Activated CD8-positive, alpha-beta T cell treated with anti-CD3 and anti-CD28 coated beads for 36 hours (primary cell): ENCODE measurements around the gene ITGB2. TPM values are rescaled to one million over a fixed set of nuclear protein-coding genes. Genes with fewer than 3 reads are reported as not detected.

ENCODE experiments used
- ATAC-seq: fragments of 200-7000 bp; cut with Tn5 transposase; one replicate; pipeline ENCODE4 v1.10.0; 2021; ENCODE audit warnings: mild to moderate bottlenecking, moderate library complexity
- CTCF ChIA-PET: fragments of 350-600 bp; sonication (Branson Sonifier 250); formaldehyde crosslinking; loops from one replicate; lab custom pipeline; 2021; ENCODE audit warnings: antibody characterized with exemption; lab: Charles Lee
- POLR2A ChIA-PET: fragments of 350-600 bp; sonication (Branson Sonifier 250); formaldehyde crosslinking; loops from one replicate; lab custom pipeline; 2021; ENCODE audit warnings: antibody characterized with exemption; lab: Charles Lee
- DNase-seq: peaks from one replicate; pipeline ENCODE4 v3.0.0-alpha.2; 2020
- H3K27ac Mint-ChIP-seq: one replicate; pipeline ENCODE4 v1.8.0; 2021; ENCODE audit warnings: mild to moderate bottlenecking, mixed read lengths
- H3K27me3 Mint-ChIP-seq: one replicate; pipeline ENCODE4 v1.8.0; 2021; ENCODE audit warnings: mixed read lengths
- H3K36me3 Mint-ChIP-seq: one replicate; pipeline ENCODE4 v1.8.0; 2021; ENCODE audit warnings: low read depth, mixed read lengths
- H3K4me1 Mint-ChIP-seq: one replicate; pipeline ENCODE4 v1.8.0; 2021; ENCODE audit warnings: low read depth, mixed read lengths
- H3K4me3 Mint-ChIP-seq: one replicate; pipeline ENCODE4 v1.8.0; 2021; ENCODE audit warnings: mild to moderate bottlenecking, moderate library complexity, mixed read lengths
- H3K9me3 Mint-ChIP-seq: one replicate; pipeline ENCODE4 v1.8.0; 2021; ENCODE audit warnings: mixed read lengths
- intact Hi-C: fragments of 100-400 bp; cut with micrococcal nuclease; formaldehyde crosslinking; loops from one replicate; pipeline ENCODE4 v1.10.0; 2022
- total RNA-seq, 2 experiments: library from RNA; stranded (reverse); gene quantifications; one replicate each; pipeline ENCODE4 v1.2.3, GENCODE V29; 2021
- TF ChIP-seq, protein P1 (sequence below): fragments of 200-600 bp; IDR thresholded peaks from one replicate; pipeline ENCODE4 v1.8.0; 2022; ENCODE audit warnings: antibody characterized with exemption, mild to moderate bottlenecking

ITGB2 gene
- total RNA-seq, 2 experiments from 2014 or later: 340 to 343 TPM

DNA sequence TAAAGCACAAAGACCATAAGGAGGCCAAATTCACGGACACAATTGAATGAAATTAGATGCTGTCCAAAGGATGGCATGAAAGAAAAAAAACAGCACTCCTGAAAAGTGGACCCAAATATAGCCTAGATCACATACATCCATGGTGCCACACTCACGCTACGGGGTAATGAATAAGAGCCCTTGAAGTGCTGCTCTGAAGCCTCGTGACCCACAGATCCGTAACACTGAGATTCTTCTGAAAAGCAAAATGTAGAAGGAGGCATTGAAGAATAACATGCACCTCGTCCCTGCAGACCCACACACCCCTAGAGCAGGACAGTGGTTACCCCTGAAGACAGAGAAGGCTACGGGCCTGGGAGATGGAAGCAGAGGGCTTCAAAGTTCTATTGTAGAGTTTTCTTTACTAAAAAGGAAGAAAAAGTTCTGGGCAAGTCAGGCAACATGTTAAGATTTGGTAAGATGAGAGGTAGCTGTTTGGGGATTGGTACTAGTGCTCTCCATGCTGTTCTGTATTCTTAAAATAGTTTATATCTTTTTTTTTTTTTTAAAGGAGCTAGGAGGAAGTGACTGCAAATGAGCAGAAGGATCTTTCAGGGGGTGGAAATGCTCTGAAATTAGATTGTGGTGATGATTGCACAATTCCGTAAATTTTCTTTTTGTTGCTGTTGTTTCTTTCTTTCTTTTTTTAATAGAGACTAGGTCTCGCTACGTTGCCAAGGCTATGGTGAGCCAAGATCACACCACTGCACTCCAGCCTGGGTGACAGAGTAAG lies 4.1 kb upstream of the ITGB2 start:
- peaks cover 71% of the 10 kb centered on the region for H3K4me1 Mint-ChIP-seq
- H3K36me3 Mint-ChIP-seq: peaks cover 50% of the 10 kb centered on the region
- peak overlapping the region; percentile 100 for H3K4me3 Mint-ChIP-seq
- H3K27me3 Mint-ChIP-seq: no peaks in the 10 kb centered on the region
- peak overlapping the region; percentile 96 for H3K27ac Mint-ChIP-seq
- intact Hi-C loops: loop anchor here (5.0 to 10.0 kb wide), 2 partner anchors 32 to 50 kb away; partner anchors contain the start of gene PTTG1IP
- DNase-seq (no peak), ATAC-seq (no peak)
- H3K9me3 Mint-ChIP-seq: no peaks in the 10 kb centered on the region
- ChIA-PET CTCF (no interaction called here), POLR2A (interaction anchor here (4.6 kb wide), 1 partner anchor 11 kb away, joined by 34 read pairs; no protein-coding TSS in a partner anchor)
- TF ChIP-seq, protein P1, sequence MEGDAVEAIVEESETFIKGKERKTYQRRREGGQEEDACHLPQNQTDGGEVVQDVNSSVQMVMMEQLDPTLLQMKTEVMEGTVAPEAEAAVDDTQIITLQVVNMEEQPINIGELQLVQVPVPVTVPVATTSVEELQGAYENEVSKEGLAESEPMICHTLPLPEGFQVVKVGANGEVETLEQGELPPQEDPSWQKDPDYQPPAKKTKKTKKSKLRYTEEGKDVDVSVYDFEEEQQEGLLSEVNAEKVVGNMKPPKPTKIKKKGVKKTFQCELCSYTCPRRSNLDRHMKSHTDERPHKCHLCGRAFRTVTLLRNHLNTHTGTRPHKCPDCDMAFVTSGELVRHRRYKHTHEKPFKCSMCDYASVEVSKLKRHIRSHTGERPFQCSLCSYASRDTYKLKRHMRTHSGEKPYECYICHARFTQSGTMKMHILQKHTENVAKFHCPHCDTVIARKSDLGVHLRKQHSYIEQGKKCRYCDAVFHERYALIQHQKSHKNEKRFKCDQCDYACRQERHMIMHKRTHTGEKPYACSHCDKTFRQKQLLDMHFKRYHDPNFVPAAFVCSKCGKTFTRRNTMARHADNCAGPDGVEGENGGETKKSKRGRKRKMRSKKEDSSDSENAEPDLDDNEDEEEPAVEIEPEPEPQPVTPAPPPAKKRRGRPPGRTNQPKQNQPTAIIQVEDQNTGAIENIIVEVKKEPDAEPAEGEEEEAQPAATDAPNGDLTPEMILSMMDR: no peak

DNA sequence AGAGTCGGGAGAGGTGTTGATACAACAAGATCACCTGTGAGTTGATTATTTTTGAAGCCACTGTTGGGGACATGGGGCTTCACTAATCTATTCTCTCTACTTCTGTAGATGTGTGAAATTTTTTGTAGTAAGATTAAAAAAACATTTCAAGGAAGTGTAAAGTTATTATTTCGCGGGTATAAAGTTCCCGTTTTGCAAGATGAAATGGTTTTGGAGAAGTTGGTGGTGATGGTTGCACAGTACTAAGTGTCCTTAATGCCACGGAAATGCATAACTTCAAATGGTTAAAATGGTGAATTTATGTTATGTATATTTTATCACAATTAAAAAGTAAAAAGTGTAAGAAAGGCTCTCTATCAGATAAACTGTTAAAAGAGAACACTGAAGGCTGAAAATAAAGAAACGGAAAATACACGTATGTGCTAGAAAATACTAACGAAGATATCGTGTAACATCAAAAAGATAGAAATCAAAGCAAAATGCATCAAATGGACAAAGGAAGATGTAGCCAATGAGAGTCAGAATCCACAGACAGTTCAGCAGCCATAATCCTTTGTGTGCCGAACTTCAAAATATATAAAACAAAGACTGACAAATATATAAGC lies 2.9 kb upstream of the ITGB2 start:
- DNase-seq (no peak), ATAC-seq (no peak)
- CTCF ChIA-PET: no interaction called here
- H3K9me3 Mint-ChIP-seq: no peaks in the 10 kb centered on the region
- peak overlapping the region; percentile 100 for H3K4me3 Mint-ChIP-seq
- H3K27ac Mint-ChIP-seq: peak overlapping the region; percentile 96
- peaks cover 59% of the 10 kb centered on the region for H3K36me3 Mint-ChIP-seq
- peaks cover 62% of the 10 kb centered on the region for H3K4me1 Mint-ChIP-seq
- TF ChIP-seq, protein P1: no peak
- no peaks in the 10 kb centered on the region for H3K27me3 Mint-ChIP-seq
- POLR2A ChIA-PET: interaction anchor here (0.6 kb wide), 1 partner anchor 307 kb away, joined by 3 read pairs; no protein-coding TSS in a partner anchor
- intact Hi-C loops: loop anchor here (10.0 kb wide), 1 partner anchor 49 kb away; the partner anchor contains the start of gene PTTG1IP

DNA sequence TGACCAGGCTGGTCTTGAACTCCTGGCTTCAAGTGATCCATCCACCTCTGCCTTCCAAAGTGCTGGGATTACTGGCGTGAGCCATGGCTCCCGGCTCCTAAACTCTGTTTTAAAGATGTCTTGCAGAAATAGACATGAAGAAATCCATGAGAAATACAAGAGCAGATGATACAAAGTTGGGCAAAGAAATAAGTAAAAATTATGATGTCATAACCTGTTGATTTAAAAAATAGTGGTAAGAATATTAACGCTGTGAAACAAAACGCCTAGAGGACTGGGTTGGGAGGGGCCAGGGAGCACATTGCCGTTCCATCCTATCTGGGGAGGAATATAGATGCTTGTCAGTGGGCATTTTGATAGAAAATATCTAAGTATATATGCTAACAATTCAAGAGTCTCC lies 1.2 kb upstream of the ITGB2 start:
- CTCF ChIA-PET: no interaction called here
- ATAC-seq: no peak
- Mint-ChIP-seq H3K9me3 (no peaks in the 10 kb centered on the region), H3K4me1 (peaks cover 63% of the 10 kb centered on the region), H3K4me3 (peak overlapping the region; percentile 100), H3K36me3 (peaks cover 75% of the 10 kb centered on the region), H3K27ac (peak overlapping the region; percentile 89), H3K27me3 (no peaks in the 10 kb centered on the region)
- TF ChIP-seq, protein P1: no peak
- intact Hi-C loops: loop anchor here (10.0 kb wide), 1 partner anchor 47 kb away; the partner anchor contains the start of gene PTTG1IP
- POLR2A ChIA-PET: interaction anchor here (3.4 kb wide), 1 partner anchor 10 kb away, joined by 23 read pairs; no protein-coding TSS in a partner anchor
- DNase-seq: no peak

DNA sequence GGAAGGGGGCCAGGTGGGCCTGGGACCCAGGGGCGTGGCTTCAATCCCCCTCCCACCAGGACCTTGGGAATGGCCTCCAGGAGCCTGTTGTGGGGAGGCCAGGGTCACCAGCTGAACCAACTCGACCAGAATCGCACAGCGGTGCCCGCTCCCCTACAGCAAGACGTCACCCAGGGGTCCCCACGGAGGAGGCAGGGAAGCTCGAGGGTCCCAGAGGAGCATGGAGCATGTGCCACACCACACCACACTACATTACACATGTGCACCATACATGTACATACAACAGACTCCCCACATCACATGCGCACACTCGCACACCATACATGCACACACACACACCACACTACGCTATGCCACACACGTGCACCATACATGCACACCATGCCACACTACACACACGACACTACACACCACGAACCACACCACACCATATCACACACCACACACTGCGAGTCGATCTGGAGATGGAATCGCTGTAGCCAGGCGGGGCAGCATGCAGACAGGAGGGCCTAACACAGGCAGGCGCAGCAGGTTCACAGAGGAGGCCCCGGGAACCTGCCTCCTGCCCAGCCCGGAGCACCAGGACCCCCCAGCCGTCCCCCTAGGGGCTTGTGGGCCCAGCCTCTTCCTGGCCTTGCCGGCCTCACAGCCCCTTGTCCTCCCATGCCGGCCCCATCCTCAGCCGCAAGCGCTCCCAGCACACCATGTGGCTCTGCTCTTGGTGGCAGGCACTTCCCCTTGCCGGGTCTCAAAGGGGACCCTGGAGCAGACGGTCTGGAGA lies 596 bp downstream of the ITGB2 start:
- ChIA-PET CTCF (interaction anchor here (0.8 to 3.2 kb wide), 8 partner anchors 9 to 127 kb away, joined by 3 to 22 read pairs (median 4); partner anchors contain the start of gene SLX9), POLR2A (interaction anchor here (0.7 to 3.4 kb wide), 9 partner anchors 8 to 159 kb away, joined by 3 to 23 read pairs (median 6); partner anchors contain the start of gene SLX9)
- H3K36me3 Mint-ChIP-seq: peaks cover 79% of the 10 kb centered on the region
- H3K4me1 Mint-ChIP-seq: peaks cover 64% of the 10 kb centered on the region
- ATAC-seq: peak; percentile 11
- no peak for DNase-seq
- peak overlapping the region; percentile 99 for H3K27ac Mint-ChIP-seq
- H3K9me3 Mint-ChIP-seq: no peaks in the 10 kb centered on the region
- H3K4me3 Mint-ChIP-seq: peak overlapping the region; percentile 100
- TF ChIP-seq, protein P1: no peak
- H3K27me3 Mint-ChIP-seq: no peaks in the 10 kb centered on the region
- intact Hi-C loops: loop anchor here (10.0 kb wide), 1 partner anchor 45 kb away; the partner anchor contains the start of gene PTTG1IP
